Measurements from ENCODE around the gene HOXA4. TPM values are rescaled to one million over a fixed set of nuclear protein-coding genes. Genes with fewer than 3 reads are reported as not detected.

HOXA4 gene
- total RNA-seq, 1 donor from 2014 or later: 10.0 TPM

- intact Hi-C loops (cut with DNase I): no loop called here
- ATAC-seq (no peak), DNase-seq (ENCODE audit: low spot score) (no peak)
These were observed 40.1 kb upstream of the HOXA4 start for GRCh38 chr7:27170426-27171324.

GRCh38 chr7:27169658-27170425 is 39.3 kb upstream of the HOXA4 start:
- intact Hi-C loops (cut with DNase I): no loop called here
- no peak for ATAC-seq

GRCh38 chr7:27168265-27168947 is 37.8 kb upstream of the HOXA4 start:
- intact Hi-C loops (cut with DNase I): no loop called here
- peak; percentile 17 for ATAC-seq
- peak; percentile 82 for DNase-seq (ENCODE audit: low spot score)

More at GRCh38 chr7:27169658-27170425, 39.3 kb upstream of the HOXA4 start:
- DNase-seq (ENCODE audit: low spot score): peak; percentile 63

GRCh38 chr7:27167916-27168264 is 37.3 kb upstream of the HOXA4 start:
- intact Hi-C loops (cut with DNase I): no loop called here
- ATAC-seq (no peak), DNase-seq (ENCODE audit: low spot score) (no peak)

GRCh38 chr7:27166531-27167505 is 36.3 kb upstream of the HOXA4 start:
- intact Hi-C loops (cut with DNase I): no loop called here
- no peak for ATAC-seq
- peak; percentile 61 for DNase-seq (ENCODE audit: low spot score)

GRCh38 chr7:27165996-27166530 is 35.5 kb upstream of the HOXA4 start:
- intact Hi-C loops (cut with DNase I): no loop called here
- ATAC-seq (peak; percentile 11), DNase-seq (ENCODE audit: low spot score) (peak; percentile 72)

GRCh38 chr7:27165089-27165995 is 34.8 kb upstream of the HOXA4 start, which contains the start of gene HOXA9:
Gene HOXA9, minus strand, starts transcription at chr7:27165537. Its CDS starts 80 bp downstream, at chr7:27165457.
- DNase-seq (ENCODE audit: low spot score) (peak; percentile 89), ATAC-seq (peak; percentile 68)
- intact Hi-C loops (cut with DNase I): no loop called here

- intact Hi-C loops (cut with DNase I): no loop called here
- ATAC-seq (peak; percentile 9), DNase-seq (ENCODE audit: low spot score) (peak; percentile 73)
These were observed 34.0 kb upstream of the HOXA4 start for GRCh38 chr7:27164367-27165088.

- no peak for ATAC-seq
- intact Hi-C loops (cut with DNase I): no loop called here
- no peak for DNase-seq (ENCODE audit: low spot score)
These were observed 33.4 kb upstream of the HOXA4 start for GRCh38 chr7:27164045-27164366.

- ATAC-seq (no peak), DNase-seq (ENCODE audit: low spot score) (peak; percentile 51)
- intact Hi-C loops (cut with DNase I): no loop called here
These were observed 32.9 kb upstream of the HOXA4 start for GRCh38 chr7:27163288-27164044.

- ATAC-seq: no peak
- intact Hi-C loops (cut with DNase I): no loop called here
- DNase-seq (ENCODE audit: low spot score): no peak
These were observed 32.2 kb upstream of the HOXA4 start for GRCh38 chr7:27162561-27163287.

- ATAC-seq (no peak), DNase-seq (ENCODE audit: low spot score) (peak; percentile 67)
- intact Hi-C loops (cut with DNase I): no loop called here
These were observed 31.4 kb upstream of the HOXA4 start for GRCh38 chr7:27161721-27162560.

- no peak for ATAC-seq
- intact Hi-C loops (cut with DNase I): no loop called here
- DNase-seq (ENCODE audit: low spot score): peak; percentile 75
These were observed 30.7 kb upstream of the HOXA4 start for GRCh38 chr7:27161214-27161720.

- ATAC-seq (peak; percentile 60), DNase-seq (ENCODE audit: low spot score) (peak; percentile 94)
- intact Hi-C loops (cut with DNase I): no loop called here
These were observed 30.1 kb upstream of the HOXA4 start for GRCh38 chr7:27160546-27161213.
